Neural cell (in vitro differentiated cells): Measurements from ENCODE around the gene MAML3. TPM values are rescaled to one million over a fixed set of nuclear protein-coding genes. Genes with fewer than 3 reads are reported as not detected.

Experiments
- H2AFZ ChIP-seq: fragments of 200-600, 300-800 bp; sonication (generic), shearing (Covaris generic); 2 replicates; pipeline ENCODE4 v1.6.0; 2014; ENCODE audit warnings: low read depth, mild to moderate bottlenecking, antibody characterized with exemption, low read length, moderate library complexity
- H3F3A ChIP-seq: fragments of 200-600 bp; shearing (Covaris generic); 2 replicates; pipeline ENCODE4 v1.6.1; 2016; ENCODE audit warnings: mild to moderate bottlenecking, moderate library complexity, mixed read lengths, antibody characterized with exemption, low read length; ENCODE audit not compliant: insufficient read depth, poor library complexity, severe bottlenecking
- H3K27ac ChIP-seq: fragments of 200-600, 300-800 bp; sonication (generic), shearing (Covaris generic); 2 replicates; pipeline ENCODE4 v1.5.1; 2014; ENCODE audit warnings: mild to moderate bottlenecking, low read length, moderate library complexity
- H3K27me3 ChIP-seq: fragments of 300-800, 200-600 bp; sonication (generic), shearing (Covaris generic); 2 replicates; pipeline ENCODE4 v1.6.0; 2014; ENCODE audit warnings: mild to moderate bottlenecking, low read depth, low read length, moderate library complexity; ENCODE audit not compliant: insufficient read depth
- H3K36me3 ChIP-seq: fragments of 300-800, 200-600 bp; sonication (generic), shearing (Covaris generic); 2 replicates; pipeline ENCODE4 v1.5.1; 2014; ENCODE audit warnings: mild to moderate bottlenecking, antibody characterized with exemption, low read length, moderate library complexity; ENCODE audit not compliant: insufficient read depth
- H3K4me2 ChIP-seq: fragments of 300-800, 200-600 bp; sonication (generic), shearing (Covaris generic); 2 replicates; pipeline ENCODE4 v1.6.0; 2014; ENCODE audit warnings: mild to moderate bottlenecking, low read length
- H3K4me3 ChIP-seq: fragments of 300-800, 200-600 bp; sonication (generic), shearing (Covaris generic); 2 replicates; pipeline ENCODE4 v1.5.1; 2014; ENCODE audit warnings: mild to moderate bottlenecking, low read length, moderate library complexity
- H3K79me2 ChIP-seq: fragments of 200-600 bp; shearing (Covaris generic); replicated peaks from 2 replicates; pipeline ENCODE4 v1.6.0; 2014; ENCODE audit warnings: mild to moderate bottlenecking, low read length, moderate library complexity; ENCODE audit not compliant: insufficient read depth
- H3K9ac ChIP-seq: fragments of 300-800, 200-600 bp; sonication (generic), shearing (Covaris generic); 2 replicates; pipeline ENCODE4 v1.6.1; 2016; ENCODE audit warnings: mild to moderate bottlenecking, low read length, mixed read lengths
- H3K9me2 ChIP-seq: fragments of 200-600 bp; shearing (Covaris generic); 2 replicates; pipeline ENCODE4 v1.6.1; 2016; ENCODE audit warnings: mild to moderate bottlenecking, low read length, mixed read lengths; ENCODE audit not compliant: insufficient read depth
- H3K9me3 ChIP-seq: fragments of 200-600, 300-800 bp; sonication (generic), shearing (Covaris generic); 2 replicates; pipeline ENCODE4 v1.6.1; 2016; ENCODE audit warnings: mild to moderate bottlenecking, mixed run types, low read length, moderate library complexity, mixed read lengths
- H4K20me1 ChIP-seq: fragments of 200-600 bp; shearing (Covaris generic); 2 replicates; pipeline ENCODE4 v1.6.1; 2016; ENCODE audit warnings: mild to moderate bottlenecking, mixed run types; ENCODE audit not compliant: insufficient read depth
- EP300 ChIP-seq: fragments of 450-650 bp; conservative IDR thresholded peaks from 2 replicates; pipeline ENCODE4 v1.6.1; 2014; ENCODE audit warnings: antibody characterized with exemption, mild to moderate bottlenecking, moderate library complexity; ENCODE audit not compliant: poor library complexity, severe bottlenecking
- EZH2 ChIP-seq: fragments of 200-600, 300-800 bp; shearing (Covaris generic), sonication (generic); IDR thresholded peaks from 2 replicates; pipeline ENCODE4 v1.6.1; 2014; ENCODE audit warnings: antibody characterized with exemption, low read length, borderline replicate concordance, mild to moderate bottlenecking; ENCODE audit not compliant: insufficient read depth, poor library complexity, severe bottlenecking
- MXI1 ChIP-seq: fragments of 450-650 bp; conservative IDR thresholded peaks from 2 replicates; pipeline ENCODE4 v1.6.1; 2014; ENCODE audit warnings: antibody characterized with exemption, mild to moderate bottlenecking; ENCODE audit not compliant: poor library complexity, severe bottlenecking
- POLR2AphosphoS5 ChIP-seq: IDR thresholded peaks from 2 replicates; pipeline ENCODE4 v1.6.1; 2012
- RAD21 ChIP-seq: fragments of 450-650 bp; conservative IDR thresholded peaks from 2 replicates; pipeline ENCODE4 v1.6.1; 2014; ENCODE audit warnings: antibody characterized with exemption, mild to moderate bottlenecking, moderate library complexity
- SMC3 ChIP-seq: fragments of 450-650 bp; conservative IDR thresholded peaks from 2 replicates; pipeline ENCODE4 v1.6.1; 2014; ENCODE audit warnings: antibody characterized with exemption, mild to moderate bottlenecking, moderate library complexity; ENCODE audit not compliant: poor library complexity
- TAF1 ChIP-seq: IDR thresholded peaks from 2 replicates; pipeline ENCODE4 v1.6.1; 2012; ENCODE audit warnings: low read depth
- polyA plus RNA-seq: library from polyadenylated mRNA; depleted of rRNA; stranded (reverse); fragments of >200 nt; gene quantifications from 2 replicates; pipeline ENCODE4 v1.2.3, GENCODE V29; 2014
- TF ChIP-seq, protein P1 (sequence below): IDR thresholded peaks from 2 replicates; pipeline ENCODE4 v1.6.1; 2012; ENCODE audit warnings: borderline replicate concordance
- TF ChIP-seq, protein P2 (sequence below): fragments of 450-650 bp; IDR thresholded peaks from 2 replicates; pipeline ENCODE4 v1.5.1; 2014; ENCODE audit warnings: antibody characterized with exemption, mild to moderate bottlenecking, moderate library complexity; ENCODE audit not compliant: poor library complexity, severe bottlenecking

Gene MAML3
- polyA plus RNA-seq, 1 donor from 2014 or later: 10.2 TPM

DNA sequence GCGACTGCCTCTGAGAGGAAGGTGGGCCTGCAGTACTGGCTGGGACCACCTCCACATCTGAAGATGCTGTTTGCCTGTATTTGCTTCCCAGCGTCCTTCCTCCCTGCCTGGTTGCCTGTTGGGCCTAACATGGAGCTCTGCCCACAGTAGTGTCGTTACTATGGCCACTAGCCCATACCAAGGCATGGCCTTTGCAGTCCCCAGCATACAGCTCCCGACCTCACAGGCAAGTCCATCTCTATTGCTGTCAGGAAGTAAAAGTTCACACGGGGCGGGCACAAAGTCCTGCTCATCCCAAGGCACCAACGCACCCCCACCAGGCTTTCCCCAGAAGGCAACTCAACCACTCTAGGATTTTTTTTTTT is 71.6 kb downstream of the MAML3 start:
- H3K79me2 ChIP-seq: peaks cover 12% of the 10 kb centered on the region
- H3K27me3 ChIP-seq: no peaks in the 10 kb centered on the region
- no peaks in the 10 kb centered on the region for H3K36me3 ChIP-seq
- no peaks in the 10 kb centered on the region for H3K9me3 ChIP-seq
- no peaks in the 10 kb centered on the region for H3F3A ChIP-seq
- H3K9ac ChIP-seq: no peak overlapping the region
- H2AFZ ChIP-seq: no peak overlapping the region
- no peaks in the 10 kb centered on the region for H4K20me1 ChIP-seq
- no peak overlapping the region for H3K4me2 ChIP-seq
- H3K4me3 ChIP-seq: no peak overlapping the region
- TF ChIP-seq POLR2AphosphoS5 (no peak), EP300 (no peak), MXI1 (no peak), SMC3 (no peak), EZH2 (no peak), RAD21 (no peak), TAF1 (no peak)
- TF ChIP-seq, protein P1, sequence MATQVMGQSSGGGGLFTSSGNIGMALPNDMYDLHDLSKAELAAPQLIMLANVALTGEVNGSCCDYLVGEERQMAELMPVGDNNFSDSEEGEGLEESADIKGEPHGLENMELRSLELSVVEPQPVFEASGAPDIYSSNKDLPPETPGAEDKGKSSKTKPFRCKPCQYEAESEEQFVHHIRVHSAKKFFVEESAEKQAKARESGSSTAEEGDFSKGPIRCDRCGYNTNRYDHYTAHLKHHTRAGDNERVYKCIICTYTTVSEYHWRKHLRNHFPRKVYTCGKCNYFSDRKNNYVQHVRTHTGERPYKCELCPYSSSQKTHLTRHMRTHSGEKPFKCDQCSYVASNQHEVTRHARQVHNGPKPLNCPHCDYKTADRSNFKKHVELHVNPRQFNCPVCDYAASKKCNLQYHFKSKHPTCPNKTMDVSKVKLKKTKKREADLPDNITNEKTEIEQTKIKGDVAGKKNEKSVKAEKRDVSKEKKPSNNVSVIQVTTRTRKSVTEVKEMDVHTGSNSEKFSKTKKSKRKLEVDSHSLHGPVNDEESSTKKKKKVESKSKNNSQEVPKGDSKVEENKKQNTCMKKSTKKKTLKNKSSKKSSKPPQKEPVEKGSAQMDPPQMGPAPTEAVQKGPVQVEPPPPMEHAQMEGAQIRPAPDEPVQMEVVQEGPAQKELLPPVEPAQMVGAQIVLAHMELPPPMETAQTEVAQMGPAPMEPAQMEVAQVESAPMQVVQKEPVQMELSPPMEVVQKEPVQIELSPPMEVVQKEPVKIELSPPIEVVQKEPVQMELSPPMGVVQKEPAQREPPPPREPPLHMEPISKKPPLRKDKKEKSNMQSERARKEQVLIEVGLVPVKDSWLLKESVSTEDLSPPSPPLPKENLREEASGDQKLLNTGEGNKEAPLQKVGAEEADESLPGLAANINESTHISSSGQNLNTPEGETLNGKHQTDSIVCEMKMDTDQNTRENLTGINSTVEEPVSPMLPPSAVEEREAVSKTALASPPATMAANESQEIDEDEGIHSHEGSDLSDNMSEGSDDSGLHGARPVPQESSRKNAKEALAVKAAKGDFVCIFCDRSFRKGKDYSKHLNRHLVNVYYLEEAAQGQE: no peak
- TF ChIP-seq, protein P2, sequence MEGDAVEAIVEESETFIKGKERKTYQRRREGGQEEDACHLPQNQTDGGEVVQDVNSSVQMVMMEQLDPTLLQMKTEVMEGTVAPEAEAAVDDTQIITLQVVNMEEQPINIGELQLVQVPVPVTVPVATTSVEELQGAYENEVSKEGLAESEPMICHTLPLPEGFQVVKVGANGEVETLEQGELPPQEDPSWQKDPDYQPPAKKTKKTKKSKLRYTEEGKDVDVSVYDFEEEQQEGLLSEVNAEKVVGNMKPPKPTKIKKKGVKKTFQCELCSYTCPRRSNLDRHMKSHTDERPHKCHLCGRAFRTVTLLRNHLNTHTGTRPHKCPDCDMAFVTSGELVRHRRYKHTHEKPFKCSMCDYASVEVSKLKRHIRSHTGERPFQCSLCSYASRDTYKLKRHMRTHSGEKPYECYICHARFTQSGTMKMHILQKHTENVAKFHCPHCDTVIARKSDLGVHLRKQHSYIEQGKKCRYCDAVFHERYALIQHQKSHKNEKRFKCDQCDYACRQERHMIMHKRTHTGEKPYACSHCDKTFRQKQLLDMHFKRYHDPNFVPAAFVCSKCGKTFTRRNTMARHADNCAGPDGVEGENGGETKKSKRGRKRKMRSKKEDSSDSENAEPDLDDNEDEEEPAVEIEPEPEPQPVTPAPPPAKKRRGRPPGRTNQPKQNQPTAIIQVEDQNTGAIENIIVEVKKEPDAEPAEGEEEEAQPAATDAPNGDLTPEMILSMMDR: no peak
- no peaks in the 10 kb centered on the region for H3K9me2 ChIP-seq
- no peak overlapping the region for H3K27ac ChIP-seq

DNA sequence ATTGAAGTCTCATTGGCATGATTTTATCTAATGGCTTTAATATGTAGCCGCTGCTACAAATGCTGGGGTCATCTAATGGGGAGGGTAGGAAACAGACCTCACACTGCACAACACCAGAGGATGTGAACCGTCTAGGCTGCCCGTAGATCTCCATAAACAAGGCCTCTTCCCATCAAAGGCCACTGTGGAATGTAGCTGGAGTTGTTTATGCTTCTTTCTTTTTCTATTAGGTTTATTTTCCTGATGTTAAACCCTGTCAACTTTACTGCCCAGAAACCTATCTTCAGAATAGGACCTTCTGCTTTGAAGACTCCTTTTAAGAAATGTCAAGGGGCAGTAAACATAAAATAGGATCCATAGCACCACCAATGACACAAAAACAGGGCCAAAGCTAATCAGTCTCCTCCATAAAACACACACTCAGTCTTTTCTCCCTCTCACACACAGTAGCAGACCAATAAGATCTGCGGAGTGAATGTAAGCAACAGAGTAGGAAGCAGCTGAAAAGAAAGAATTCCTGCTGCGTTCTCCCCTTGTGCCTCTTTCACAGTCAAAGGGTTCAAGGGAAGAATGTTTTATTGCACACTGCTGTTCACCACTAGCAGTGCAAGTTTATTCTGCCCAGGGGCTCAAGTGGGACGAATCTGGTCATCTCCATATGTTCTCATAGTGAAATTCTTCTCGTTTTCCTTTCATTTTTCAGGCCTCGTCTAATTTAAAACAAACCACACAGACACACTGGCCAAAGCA is 72.2 kb downstream of the MAML3 start:
- H3K9ac ChIP-seq: no peak overlapping the region
- no peak overlapping the region for H3K4me2 ChIP-seq
- no peak overlapping the region for H2AFZ ChIP-seq

More for the DNA sequence above, 72.2 kb downstream of the MAML3 start:
- Histone ChIP-seq H3K4me3 (no peak overlapping the region), H3K27me3 (no peaks in the 10 kb centered on the region), H3K36me3 (no peaks in the 10 kb centered on the region), H3K9me3 (no peaks in the 10 kb centered on the region), H4K20me1 (no peaks in the 10 kb centered on the region), H3K79me2 (peaks cover 14% of the 10 kb centered on the region), H3K9me2 (no peaks in the 10 kb centered on the region), H3F3A (no peaks in the 10 kb centered on the region), H3K27ac (no peak overlapping the region)
- TF ChIP-seq, protein P1: no peak
- no peak for TF ChIP-seq SMC3
- no peak for TF ChIP-seq MXI1
- TF ChIP-seq TAF1: no peak
- TF ChIP-seq RAD21: no peak
- TF ChIP-seq EP300: no peak
- TF ChIP-seq POLR2AphosphoS5: no peak
- no peak for TF ChIP-seq EZH2
- TF ChIP-seq, protein P2: no peak
